Measurements from ENCODE around the gene DOCK4. TPM values are rescaled to one million over a fixed set of nuclear protein-coding genes. Genes with fewer than 3 reads are reported as not detected.

DOCK4 gene
- total and polyA plus RNA-seq, 4 donors: 2.9 to 94.3 (median 20.0) TPM

DNA sequence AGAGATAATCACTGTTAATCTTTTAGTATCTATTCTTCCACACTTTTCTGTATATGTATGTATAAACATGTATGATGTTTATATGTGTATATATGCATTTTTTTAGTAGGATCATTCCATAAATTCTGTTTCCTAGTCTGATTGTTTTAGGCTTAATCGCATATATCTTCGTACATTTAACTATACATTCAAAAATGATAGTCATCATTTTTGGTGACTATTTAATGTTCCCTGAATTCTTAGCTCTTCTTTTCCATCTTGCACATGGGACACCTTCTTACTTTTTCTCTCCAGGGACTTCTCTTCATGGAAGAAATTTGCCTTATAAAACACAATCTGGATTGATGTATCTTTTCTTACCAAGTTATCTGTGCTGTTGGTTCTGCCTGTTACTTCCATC, 42.4 kb upstream of the DOCK4 start:
- no peak overlapping the region for H3K4me3 ChIP-seq (ENCODE audit: low read length in 2 of 2)
- ATAC-seq (ENCODE audit: low FRiP score) (no peak), DNase-seq (no peak)
- H3K4me1 ChIP-seq (ENCODE audit: control insufficient read depth in 1 of 2, insufficient read depth in 2 of 2, low read length in 2 of 2): no peaks in the 10 kb centered on the region
- no peaks in the 10 kb centered on the region for H3K9me3 ChIP-seq (ENCODE audit: control insufficient read depth, low read length)
- intact Hi-C loops (cut with DNase I): no loop called here
- 95 to 99% methylated on average over 2 of the region's 2 CpGs for WGBS, 2 donors
- H3K27ac ChIP-seq (ENCODE audit: low read depth in 1 of 2, low read length in 2 of 2): no peak overlapping the region
- H3K27me3 ChIP-seq (ENCODE audit: control insufficient read depth in 1 of 2, insufficient read depth in 2 of 2, low read length in 1 of 2): no peaks in the 10 kb centered on the region
- H3K36me3 ChIP-seq (ENCODE audit: control insufficient read depth in 1 of 2, insufficient read depth in 2 of 2, low read length in 1 of 2): no peaks in the 10 kb centered on the region

DNA sequence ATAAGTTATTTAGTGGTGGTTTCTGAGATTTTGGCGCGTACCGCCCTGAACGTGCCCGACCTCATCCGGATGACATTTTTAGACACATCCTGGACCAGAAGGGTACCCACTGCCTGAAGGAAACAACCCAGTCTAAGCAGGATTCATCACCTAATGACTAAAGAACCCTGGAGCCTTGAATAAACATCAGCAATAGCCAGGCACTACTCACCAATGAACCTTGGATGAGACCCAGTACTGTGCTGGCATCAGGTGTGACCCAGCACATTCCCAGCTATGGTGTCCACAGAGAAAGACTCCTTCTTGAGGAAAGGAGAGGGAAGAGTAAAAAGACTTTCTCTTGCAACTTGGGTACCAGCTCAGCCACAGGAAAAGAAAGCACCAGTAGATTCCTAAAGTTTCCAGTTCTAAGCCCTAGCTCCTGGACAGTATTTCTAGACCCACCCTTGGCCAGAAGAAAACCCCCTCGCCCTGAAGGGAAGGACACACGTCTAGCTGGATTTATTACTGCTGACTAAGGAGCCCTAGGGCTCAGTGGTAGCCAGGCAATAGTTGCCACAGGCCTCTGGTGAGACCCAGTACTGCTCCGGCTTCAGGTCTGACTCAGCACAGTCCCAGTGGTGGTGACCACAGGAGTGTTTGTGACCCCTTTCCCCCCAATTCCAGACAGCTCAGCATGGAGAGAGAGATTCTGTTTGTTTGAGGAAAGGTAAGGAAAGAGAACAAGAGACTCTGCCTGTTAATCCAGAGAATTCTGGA, 32.8 kb upstream of the DOCK4 start:
- no peak overlapping the region for H3K4me3 ChIP-seq (ENCODE audit: low read length in 2 of 2)

DNA sequence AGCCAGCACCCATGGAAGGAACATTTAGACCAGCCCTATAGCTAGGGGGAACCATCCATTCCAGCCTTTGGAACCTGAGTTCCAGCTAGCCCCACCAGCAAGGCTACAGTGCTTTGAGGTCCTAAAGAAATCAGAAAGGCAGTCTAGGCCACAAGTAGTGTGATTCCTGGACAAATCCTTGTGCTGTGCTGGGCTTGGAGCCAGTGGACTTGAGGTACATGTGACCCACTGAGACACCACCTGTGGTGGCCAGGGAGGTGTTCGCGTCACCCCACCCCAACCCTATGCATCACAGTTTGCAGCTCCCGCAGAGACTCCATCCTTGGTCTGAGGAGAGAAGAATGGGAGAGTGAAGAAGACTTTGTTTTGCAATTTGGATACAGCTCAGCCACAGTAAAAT, 32.1 kb upstream of the DOCK4 start:
- ATAC-seq (ENCODE audit: low FRiP score) (no peak), DNase-seq (no peak)
- intact Hi-C loops (cut with DNase I): no loop called here
- Histone ChIP-seq H3K36me3 (ENCODE audit: control insufficient read depth in 1 of 2, insufficient read depth in 2 of 2, low read length in 1 of 2) (no peaks in the 10 kb centered on the region), H3K4me3 (ENCODE audit: low read length in 2 of 2) (no peak overlapping the region), H3K4me1 (ENCODE audit: control insufficient read depth in 1 of 2, insufficient read depth in 2 of 2, low read length in 2 of 2) (no peaks in the 10 kb centered on the region), H3K9me3 (ENCODE audit: control insufficient read depth, low read length) (no peaks in the 10 kb centered on the region), H3K27me3 (ENCODE audit: control insufficient read depth in 1 of 2, insufficient read depth in 2 of 2, low read length in 1 of 2) (no peaks in the 10 kb centered on the region), H3K27ac (ENCODE audit: low read depth in 1 of 2, low read length in 2 of 2) (no peak overlapping the region)
- WGBS, 2 donors: 93 to 97% methylated on average over 3 of the region's 3 CpGs

More for the DNA sequence above, 32.8 kb upstream of the DOCK4 start:
- Histone ChIP-seq H3K36me3 (ENCODE audit: control insufficient read depth in 1 of 2, insufficient read depth in 2 of 2, low read length in 1 of 2) (no peaks in the 10 kb centered on the region), H3K4me1 (ENCODE audit: control insufficient read depth in 1 of 2, insufficient read depth in 2 of 2, low read length in 2 of 2) (no peaks in the 10 kb centered on the region), H3K27ac (ENCODE audit: low read depth in 1 of 2, low read length in 2 of 2) (no peak overlapping the region), H3K27me3 (ENCODE audit: control insufficient read depth in 1 of 2, insufficient read depth in 2 of 2, low read length in 1 of 2) (no peaks in the 10 kb centered on the region), H3K9me3 (ENCODE audit: control insufficient read depth, low read length) (no peaks in the 10 kb centered on the region)
- ATAC-seq (ENCODE audit: low FRiP score): no peak
- no peak for DNase-seq
- intact Hi-C loops (cut with DNase I): no loop called here
- 95% methylated on average over 9 of the region's 9 CpGs for WGBS, 2 donors

DNA sequence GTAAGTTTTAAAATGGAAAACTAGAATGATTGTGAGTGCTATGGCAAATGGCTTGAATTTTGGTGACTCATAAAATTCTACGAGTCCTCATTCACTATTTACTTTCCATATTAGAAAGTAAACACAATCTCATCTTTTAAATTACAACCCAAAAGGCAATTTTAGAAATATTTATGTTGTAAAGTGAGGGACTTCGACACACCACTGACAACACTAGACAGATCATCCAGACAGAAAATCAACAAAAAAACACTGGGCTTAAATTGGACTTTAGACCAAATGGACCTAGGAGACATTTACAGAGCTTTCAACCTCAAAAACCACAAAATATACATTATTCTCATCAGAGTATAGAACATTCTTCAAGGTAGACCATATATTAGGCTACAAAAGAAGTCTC, 30.4 kb upstream of the DOCK4 start:
- no peak for ATAC-seq (ENCODE audit: low FRiP score)
- no peaks in the 10 kb centered on the region for H3K9me3 ChIP-seq (ENCODE audit: control insufficient read depth, low read length)
- intact Hi-C loops (cut with DNase I): no loop called here

DNA sequence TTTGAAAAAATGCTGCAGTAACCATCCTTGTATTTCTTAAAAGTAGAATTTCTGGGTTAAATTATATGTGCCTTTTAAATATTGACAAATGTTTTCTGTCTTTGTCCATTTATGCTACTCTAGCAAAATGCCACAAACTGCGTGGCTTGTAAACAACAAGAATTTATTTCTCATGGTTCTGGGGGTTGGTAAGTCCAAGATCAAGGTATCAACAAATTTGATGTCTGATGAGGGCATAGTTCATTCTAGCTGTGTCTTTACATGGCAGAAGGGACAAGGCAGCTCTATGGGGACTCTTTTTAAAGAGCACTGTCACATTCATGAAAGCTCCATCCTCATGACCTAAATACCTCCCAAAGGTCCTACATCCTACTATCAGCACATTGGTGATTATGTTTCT, 27.9 kb upstream of the DOCK4 start:
- intact Hi-C loops (cut with DNase I): no loop called here
- Histone ChIP-seq H3K27ac (ENCODE audit: low read depth in 1 of 2, low read length in 2 of 2) (no peak overlapping the region), H3K36me3 (ENCODE audit: control insufficient read depth in 1 of 2, insufficient read depth in 2 of 2, low read length in 1 of 2) (no peaks in the 10 kb centered on the region), H3K27me3 (ENCODE audit: control insufficient read depth in 1 of 2, insufficient read depth in 2 of 2, low read length in 1 of 2) (peaks cover 0 to 1% of the 10 kb centered on the region in 2 donors), H3K9me3 (ENCODE audit: control insufficient read depth, low read length) (no peaks in the 10 kb centered on the region), H3K4me1 (ENCODE audit: control insufficient read depth in 1 of 2, insufficient read depth in 2 of 2, low read length in 2 of 2) (no peaks in the 10 kb centered on the region), H3K4me3 (ENCODE audit: low read length in 2 of 2) (no peak overlapping the region)
- 98 to 100% methylated on average over 1 of the region's 1 CpG for WGBS, 2 donors
- no peak for DNase-seq
- no peak for ATAC-seq (ENCODE audit: low FRiP score)

More for the DNA sequence above, 30.4 kb upstream of the DOCK4 start:
- no peaks in the 10 kb centered on the region for H3K36me3 ChIP-seq (ENCODE audit: control insufficient read depth in 1 of 2, insufficient read depth in 2 of 2, low read length in 1 of 2)
- DNase-seq: no peak
- 95 to 98% methylated on average over 2 of the region's 2 CpGs for WGBS, 2 donors
- no peak overlapping the region for H3K4me3 ChIP-seq (ENCODE audit: low read length in 2 of 2)
- H3K27me3 ChIP-seq (ENCODE audit: control insufficient read depth in 1 of 2, insufficient read depth in 2 of 2, low read length in 1 of 2): peaks cover 0 to 1% of the 10 kb centered on the region in 2 donors
- no peaks in the 10 kb centered on the region for H3K4me1 ChIP-seq (ENCODE audit: control insufficient read depth in 1 of 2, insufficient read depth in 2 of 2, low read length in 2 of 2)
- no peak overlapping the region for H3K27ac ChIP-seq (ENCODE audit: low read depth in 1 of 2, low read length in 2 of 2)

DNA sequence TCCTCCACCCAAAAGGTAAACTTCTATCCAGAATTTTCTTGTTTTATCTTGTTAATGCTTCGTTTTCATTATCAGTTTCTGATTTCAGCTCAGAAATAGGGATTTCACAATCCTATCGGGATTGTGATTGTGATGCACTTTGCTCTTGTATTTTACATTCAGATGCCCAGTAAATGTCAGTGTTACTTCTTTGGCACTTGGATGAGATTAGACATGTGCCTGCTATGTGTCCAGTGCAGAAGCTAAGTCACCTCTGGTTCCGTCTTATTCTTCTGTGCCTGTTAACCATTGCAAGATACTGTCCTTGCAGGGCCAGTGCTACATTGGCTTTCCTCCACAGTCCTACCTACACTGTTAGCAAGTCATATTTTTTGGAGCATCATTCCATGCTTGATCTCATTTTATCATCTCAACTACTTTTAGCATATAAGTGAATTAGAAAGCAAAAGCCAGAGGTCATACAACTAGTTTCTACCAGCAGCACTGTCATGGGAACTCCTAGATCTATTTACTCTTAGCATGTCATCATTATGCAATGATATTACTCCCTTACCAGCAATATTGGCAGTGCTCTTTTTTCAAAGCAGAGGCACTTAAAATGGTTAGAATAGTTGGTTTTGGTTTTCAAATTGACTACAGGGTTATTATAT, 27.0 kb upstream of the DOCK4 start:
- H3K27me3 ChIP-seq (ENCODE audit: control insufficient read depth in 1 of 2, insufficient read depth in 2 of 2, low read length in 1 of 2): peaks cover 0 to 1% of the 10 kb centered on the region in 2 donors
- no peaks in the 10 kb centered on the region for H3K36me3 ChIP-seq (ENCODE audit: control insufficient read depth in 1 of 2, insufficient read depth in 2 of 2, low read length in 1 of 2)
- DNase-seq (no peak), ATAC-seq (ENCODE audit: low FRiP score) (no peak)
- intact Hi-C loops (cut with DNase I): no loop called here
- WGBS, 2 donors: 86 to 87% methylated on average over 3 of the region's 3 CpGs
- H3K4me3 ChIP-seq (ENCODE audit: low read length in 2 of 2): no peak overlapping the region
- no peaks in the 10 kb centered on the region for H3K9me3 ChIP-seq (ENCODE audit: control insufficient read depth, low read length)
- no peaks in the 10 kb centered on the region for H3K4me1 ChIP-seq (ENCODE audit: control insufficient read depth in 1 of 2, insufficient read depth in 2 of 2, low read length in 2 of 2)
- H3K27ac ChIP-seq (ENCODE audit: low read depth in 1 of 2, low read length in 2 of 2): no peak overlapping the region

DNA sequence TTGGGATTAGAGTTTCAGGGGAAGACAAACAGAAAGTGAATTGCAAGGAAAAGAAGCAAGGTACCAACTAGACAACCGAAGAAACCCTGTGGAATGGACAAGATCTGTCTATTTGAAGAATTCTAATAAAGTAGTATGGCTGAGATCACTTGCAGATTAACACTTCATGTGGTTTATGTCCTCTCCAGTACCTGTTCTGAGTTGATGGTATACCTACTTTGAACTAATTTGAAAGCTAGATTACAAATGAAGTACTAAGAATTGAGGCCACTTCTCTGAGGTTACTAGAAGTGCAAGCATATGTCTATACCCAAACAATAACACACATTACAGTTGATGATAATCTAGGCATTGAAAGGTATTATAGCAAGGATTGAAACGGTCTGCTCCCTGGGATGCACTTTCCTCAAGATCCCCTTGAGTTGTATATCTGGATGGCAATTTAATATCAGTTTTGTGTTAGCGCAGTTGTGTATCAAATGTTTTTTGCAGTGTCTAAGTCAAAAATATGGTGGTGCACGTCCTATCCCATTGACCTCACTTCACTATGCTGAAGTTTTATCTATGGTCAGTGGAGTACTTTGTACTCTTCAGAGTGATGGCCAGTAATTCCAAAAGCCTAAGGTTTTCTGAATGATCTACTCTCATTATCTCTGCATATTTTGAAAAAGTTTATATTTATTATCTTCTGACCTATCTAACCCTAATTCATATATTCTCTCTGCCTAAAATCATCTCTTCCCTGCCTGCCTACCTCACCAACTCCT, 26.2 kb upstream of the DOCK4 start:
- peaks cover 0 to 1% of the 10 kb centered on the region in 2 donors for H3K27me3 ChIP-seq (ENCODE audit: control insufficient read depth in 1 of 2, insufficient read depth in 2 of 2, low read length in 1 of 2)
- no peaks in the 10 kb centered on the region for H3K9me3 ChIP-seq (ENCODE audit: control insufficient read depth, low read length)
- no peak overlapping the region for H3K4me3 ChIP-seq (ENCODE audit: low read length in 2 of 2)
- intact Hi-C loops (cut with DNase I): no loop called here
- no peak overlapping the region for H3K27ac ChIP-seq (ENCODE audit: low read depth in 1 of 2, low read length in 2 of 2)
- H3K36me3 ChIP-seq (ENCODE audit: control insufficient read depth in 1 of 2, insufficient read depth in 2 of 2, low read length in 1 of 2): no peaks in the 10 kb centered on the region
- H3K4me1 ChIP-seq (ENCODE audit: control insufficient read depth in 1 of 2, insufficient read depth in 2 of 2, low read length in 2 of 2): no peaks in the 10 kb centered on the region
- ATAC-seq (ENCODE audit: low FRiP score) (no peak), DNase-seq (no peak)
- 96 to 97% methylated on average over 4 of the region's 4 CpGs for WGBS, 2 donors

DNA sequence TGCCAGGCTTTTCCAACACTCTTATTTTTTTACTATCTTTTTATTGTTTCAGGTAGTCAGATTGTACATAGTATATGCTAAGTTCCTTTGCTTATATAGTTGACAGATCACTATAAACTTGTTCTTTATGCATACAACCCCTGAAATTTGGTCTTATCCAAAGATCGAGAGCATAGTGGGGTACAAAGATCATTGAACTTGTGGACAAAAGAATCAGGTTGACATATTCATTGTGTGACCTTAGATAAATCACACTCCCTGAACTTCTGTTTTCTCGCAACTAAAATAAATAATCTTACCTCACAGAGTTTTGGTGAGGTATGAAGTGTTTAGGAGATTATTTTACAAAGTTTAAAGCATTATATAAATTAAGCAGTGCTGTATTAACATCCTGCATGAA, 22.4 kb upstream of the DOCK4 start:
- no peak for ATAC-seq (ENCODE audit: low FRiP score)
- no peak overlapping the region for H3K4me3 ChIP-seq (ENCODE audit: low read length in 2 of 2)
- 94 to 95% methylated on average over 2 of the region's 2 CpGs for WGBS, 2 donors
- intact Hi-C loops (cut with DNase I): no loop called here
- no peak for DNase-seq
- peaks cover 0 to 1% of the 10 kb centered on the region in 2 donors for H3K27me3 ChIP-seq (ENCODE audit: control insufficient read depth in 1 of 2, insufficient read depth in 2 of 2, low read length in 1 of 2)
- peaks cover 0 to 2% of the 10 kb centered on the region in 2 donors for H3K4me1 ChIP-seq (ENCODE audit: control insufficient read depth in 1 of 2, insufficient read depth in 2 of 2, low read length in 2 of 2)
- no peak overlapping the region for H3K27ac ChIP-seq (ENCODE audit: low read depth in 1 of 2, low read length in 2 of 2)
- no peaks in the 10 kb centered on the region for H3K36me3 ChIP-seq (ENCODE audit: control insufficient read depth in 1 of 2, insufficient read depth in 2 of 2, low read length in 1 of 2)
- no peaks in the 10 kb centered on the region for H3K9me3 ChIP-seq (ENCODE audit: control insufficient read depth, low read length)
